Upper lobe of left lung (tissue), 6 donors: ENCODE measurements around the gene ATP2B2. TPM values are rescaled to one million over a fixed set of nuclear protein-coding genes. Genes with fewer than 3 reads are reported as not detected.

ENCODE experiments used
- ATAC-seq, 2 donors: fragments of 200-7000 bp; cut with Tn5 transposase; one replicate each; pipeline ENCODE4 v1.9.1; 2022; ENCODE audit warnings: mild to moderate bottlenecking in 2 of 2, moderate library complexity in 2 of 2; ENCODE audit not compliant: low FRiP score in 2 of 2
- DNase-seq, 2 donors: peaks; one replicate each; pipeline ENCODE4 v3.0.0-alpha.2; 2019 to 2020
- H3K27ac ChIP-seq, 4 donors: fragments of 200-600 bp; sonication (generic); one replicate each; pipeline ENCODE4 v1.5.1; 2016 to 2019
- H3K27me3 ChIP-seq, 4 donors: fragments of 200-600 bp; sonication (generic); one replicate each; pipeline ENCODE4 v1.5.1; 2017 to 2019
- H3K36me3 ChIP-seq, 4 donors: fragments of 200-600 bp; sonication (generic); one replicate each; pipeline ENCODE4 v1.5.1; 2016 to 2019
- H3K4me1 ChIP-seq, 4 donors: fragments of 200-600 bp; sonication (generic); one replicate each; pipeline ENCODE4 v1.5.1; 2018 to 2019
- H3K4me3 ChIP-seq, 4 donors: fragments of 200-600 bp; sonication (generic); one replicate each; pipeline ENCODE4 v1.5.1; 2017 to 2019; ENCODE audit warnings: mild to moderate bottlenecking in 2 of 4, moderate library complexity in 1 of 4
- H3K9me3 ChIP-seq, 4 donors: fragments of 200-600 bp; sonication (generic); one replicate each; pipeline ENCODE4 v1.5.1; 2018 to 2019
- CTCF ChIP-seq, 6 experiments: fragments of 450-650 bp in 4 of 6; fragments of 200-600 bp in 2 of 6; sonication (generic) in 2 of 6; IDR thresholded peaks; one replicate each; pipeline ENCODE4 v1.5.1; 2016 to 2019; ENCODE audit warnings: antibody characterized with exemption in 6 of 6
- EP300 ChIP-seq, 4 donors: sonication (generic); formaldehyde crosslinking; IDR thresholded peaks; one replicate each; pipeline ENCODE4 v1.5.1; 2017; ENCODE audit warnings: antibody characterized with exemption in 4 of 4, control low read depth in 2 of 4
- POLR2A ChIP-seq, 4 donors: fragments of 450-650 bp; IDR thresholded peaks; one replicate each; pipeline ENCODE4 v1.5.1; 2016 to 2017; ENCODE audit warnings: antibody characterized with exemption in 4 of 4, mild to moderate bottlenecking in 2 of 4
- POLR2AphosphoS5 ChIP-seq, 2 donors: sonication (generic); formaldehyde crosslinking; IDR thresholded peaks; one replicate each; pipeline ENCODE4 v1.5.1; 2017; ENCODE audit warnings: antibody characterized with exemption in 2 of 2
- WGBS, 2 donors: methylation state at CpG; one replicate each; pipeline ENCODE4 v1.1.5; 2017 to 2018; 5-methylcytosine and 5-hydroxymethylcytosine counted together
- total RNA-seq, 6 donors: library from RNA; depleted of rRNA in 4 of 6; stranded (reverse); fragments of >200 nt in 4 of 6; gene quantifications; one replicate each; pipeline versions ENCODE4 v1.1.0 to v1.2.1, GENCODE V29; 2016 to 2021
- donor health status: DM: no; HTN: no; CAD: no; lungs with moderate emphysema.
- donor health status: DM: no; HTN: yes; CAD: no; lungs with severe emphysema.

Gene ATP2B2
- total RNA-seq, 6 donors from 2014 or later, result 0.13 to 0.30 TPM; not detected in 4

- H3K27ac ChIP-seq, result no peak overlapping the region
- no peak for ATAC-seq
- TF ChIP-seq POLR2A (IDR thresholded peaks at IDR 0.05) (no peak), CTCF (IDR thresholded peaks at IDR 0.05) (no peak), EP300 (IDR thresholded peaks at IDR 0.05) (no peak), POLR2AphosphoS5 (IDR thresholded peaks at IDR 0.05) (no peak)
- no peaks in the 10 kb centered on the region for H3K36me3 ChIP-seq
- no peak for DNase-seq
- no peak overlapping the region for H3K4me3 ChIP-seq
- H3K4me1 ChIP-seq, result no peaks in the 10 kb centered on the region
- no peaks in the 10 kb centered on the region for H3K9me3 ChIP-seq
- H3K27me3 ChIP-seq, result no peaks in the 10 kb centered on the region
- WGBS, 2 donors, result 82 to 86% methylated on average over 2 to 8 of the region's 8 CpGs
Observed at GRCh38 chr3:10514407-10515069, 9.2 kb upstream of the ATP2B2 start.

GRCh38 chr3:10513306-10513705 is 7.9 kb upstream of the ATP2B2 start:
- WGBS, 2 donors, result 85 to 88% methylated on average over 7 to 8 of the region's 8 CpGs
- Histone ChIP-seq H3K4me3 (no peak overlapping the region), H3K27me3 (no peaks in the 10 kb centered on the region), H3K27ac (no peak overlapping the region), H3K4me1 (no peaks in the 10 kb centered on the region), H3K9me3 (no peaks in the 10 kb centered on the region), H3K36me3 (no peaks in the 10 kb centered on the region)
- ATAC-seq, result no peak
- DNase-seq, result no peak
- TF ChIP-seq POLR2A (IDR thresholded peaks at IDR 0.05) (no peak), POLR2AphosphoS5 (IDR thresholded peaks at IDR 0.05) (no peak), CTCF (IDR thresholded peaks at IDR 0.05) (no peak)

GRCh38 chr3:10512687-10513086 is 7.3 kb upstream of the ATP2B2 start:
- H3K27ac ChIP-seq, result no peak overlapping the region
- H3K36me3 ChIP-seq, result no peaks in the 10 kb centered on the region
- ATAC-seq (no peak), DNase-seq (no peak)
- H3K9me3 ChIP-seq, result no peaks in the 10 kb centered on the region
- H3K4me3 ChIP-seq, result no peak overlapping the region
- no peaks in the 10 kb centered on the region for H3K4me1 ChIP-seq
- TF ChIP-seq CTCF (IDR thresholded peaks at IDR 0.05) (no peak), EP300 (IDR thresholded peaks at IDR 0.05) (no peak), POLR2AphosphoS5 (IDR thresholded peaks at IDR 0.05) (no peak), POLR2A (IDR thresholded peaks at IDR 0.05) (no peak)
- H3K27me3 ChIP-seq, result no peaks in the 10 kb centered on the region
- WGBS, 2 donors, result 90 to 92% methylated on average over 6 of the region's 6 CpGs

- H3K36me3 ChIP-seq, result no peaks in the 10 kb centered on the region
- H3K27ac ChIP-seq, result no peak overlapping the region
- no peak for DNase-seq
- no peaks in the 10 kb centered on the region for H3K27me3 ChIP-seq
- H3K4me1 ChIP-seq, result no peaks in the 10 kb centered on the region
- ATAC-seq, result no peak
- TF ChIP-seq CTCF (IDR thresholded peaks at IDR 0.05) (no peak), POLR2AphosphoS5 (IDR thresholded peaks at IDR 0.05) (no peak), POLR2A (IDR thresholded peaks at IDR 0.05) (no peak), EP300 (IDR thresholded peaks at IDR 0.05) (no peak)
- no peaks in the 10 kb centered on the region for H3K9me3 ChIP-seq
- H3K4me3 ChIP-seq, result no peak overlapping the region
- 60% methylated on average over 5 to 7 of the region's 7 CpGs for WGBS, 2 donors
Observed at GRCh38 chr3:10511809-10512494, 6.6 kb upstream of the ATP2B2 start.
